AML-193 (cell line): Measurements from ENCODE around the gene UMODL1.

ENCODE experiments used
- DNase-seq, 2 experiments: peaks; one replicate each; lab custom pipeline; 2025; lab: John Stamatoyannopoulos, UW

UMODL1 gene

DNA sequence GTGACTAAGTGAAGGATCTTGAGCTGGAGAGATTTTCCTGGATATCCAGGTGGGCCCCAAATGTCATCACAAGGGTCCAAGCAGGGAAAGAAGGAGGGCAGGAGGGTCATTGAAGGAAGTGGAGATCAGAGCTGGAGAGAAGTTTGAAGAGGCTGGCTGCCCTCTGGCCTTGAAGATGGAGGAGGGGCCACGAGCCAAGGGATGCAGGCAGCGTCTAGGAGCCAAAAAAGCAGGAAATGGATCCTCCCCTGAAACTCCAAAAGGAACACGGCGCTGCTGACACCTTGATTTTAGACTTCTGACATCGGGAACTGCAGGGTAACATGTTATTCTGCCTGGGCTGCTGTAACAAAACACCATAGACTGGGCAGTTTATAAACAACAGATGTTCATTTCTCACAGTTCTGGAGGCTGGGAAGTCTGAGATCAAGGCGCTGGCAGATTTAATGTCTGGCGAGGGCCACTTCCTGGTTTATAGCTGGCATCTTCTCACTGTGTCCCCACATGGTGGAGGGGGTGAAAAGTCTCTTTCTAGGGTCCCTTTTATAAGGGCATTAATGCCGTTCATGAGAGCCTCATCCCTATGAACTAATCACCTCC lies 32.2 kb upstream of the UMODL1 start:
- DNase-seq = no peak

DNA sequence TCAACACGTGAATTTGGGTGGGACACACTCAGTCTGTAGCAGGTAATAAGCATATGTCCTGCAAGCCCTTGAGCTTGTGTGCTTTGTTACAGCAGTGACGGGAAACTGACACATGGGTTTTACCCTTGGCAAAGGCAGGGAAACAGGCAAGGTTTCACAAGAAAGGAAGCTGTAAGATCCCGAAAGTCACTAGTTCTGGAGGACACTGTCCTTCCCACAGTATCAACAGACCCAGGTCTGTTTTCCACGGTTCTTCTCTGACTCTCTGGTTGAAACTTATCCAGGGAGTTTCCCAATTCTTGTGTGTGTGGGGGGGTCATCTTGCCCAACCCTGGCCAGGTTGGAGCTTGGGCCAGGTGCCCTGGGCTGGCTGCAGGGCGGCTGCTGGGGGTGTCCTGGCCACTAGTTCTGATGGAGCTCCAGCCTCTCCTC lies 31.6 kb upstream of the UMODL1 start:
- no peak for DNase-seq

DNA sequence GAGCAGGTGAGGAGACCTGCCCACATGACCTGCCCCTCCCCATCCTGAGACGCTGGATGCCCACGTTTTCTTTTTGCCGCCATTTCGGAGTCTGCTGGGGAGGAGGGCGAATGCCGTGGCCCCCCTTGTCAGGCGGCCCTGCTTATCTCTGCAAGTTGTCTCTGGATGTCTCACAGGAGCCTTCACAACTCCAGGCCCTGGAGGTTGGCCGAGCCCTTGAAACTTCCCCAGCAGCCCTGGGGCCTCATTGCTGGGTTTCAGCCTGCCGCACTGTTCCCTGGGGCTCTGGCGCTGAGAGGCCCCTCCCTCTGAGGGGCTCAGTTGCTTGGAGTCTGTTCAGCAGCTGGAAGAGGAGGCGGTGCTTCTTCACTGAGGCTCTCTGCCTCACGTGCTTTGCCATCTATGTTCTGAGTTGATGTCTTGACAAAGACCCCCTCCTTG lies 31.2 kb upstream of the UMODL1 start:
- no peak for DNase-seq

DNA sequence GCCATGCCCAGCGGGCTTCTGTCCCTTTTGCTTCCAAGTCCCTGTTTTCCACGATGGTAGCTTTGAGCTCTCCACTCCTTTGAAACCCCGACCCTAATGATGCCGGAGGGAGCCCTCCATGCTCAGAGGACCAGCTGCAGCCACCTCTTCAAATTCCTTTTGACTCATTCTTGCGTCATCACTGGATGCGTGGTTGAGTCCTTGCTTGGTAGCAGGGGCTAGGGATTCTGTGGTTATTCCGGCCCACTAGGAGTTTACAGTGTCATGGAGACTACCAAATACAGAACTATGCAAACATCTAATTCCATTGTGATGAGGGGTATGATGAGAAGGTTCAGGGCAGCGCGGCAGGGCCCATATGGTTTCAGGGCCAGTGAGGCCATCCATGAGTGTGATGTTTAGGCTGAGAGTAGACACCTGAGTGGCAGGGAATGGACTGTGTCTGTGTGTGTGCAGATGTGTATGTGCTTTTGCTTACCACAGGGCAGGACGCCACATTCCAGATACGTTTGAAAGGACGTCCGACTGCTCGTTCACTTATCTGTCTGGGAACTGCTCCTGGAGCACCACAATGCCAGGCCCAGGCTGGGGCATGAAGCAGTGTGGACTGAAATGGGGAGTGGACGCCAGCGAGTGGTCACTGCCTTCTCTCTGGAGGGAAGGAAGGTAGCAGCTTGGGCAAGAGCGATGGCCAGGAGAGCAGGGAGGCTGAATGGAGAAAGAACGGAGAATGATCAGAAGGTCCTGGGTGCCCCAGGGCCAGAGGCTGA lies 30.5 kb upstream of the UMODL1 start:
- no peak for DNase-seq

DNA sequence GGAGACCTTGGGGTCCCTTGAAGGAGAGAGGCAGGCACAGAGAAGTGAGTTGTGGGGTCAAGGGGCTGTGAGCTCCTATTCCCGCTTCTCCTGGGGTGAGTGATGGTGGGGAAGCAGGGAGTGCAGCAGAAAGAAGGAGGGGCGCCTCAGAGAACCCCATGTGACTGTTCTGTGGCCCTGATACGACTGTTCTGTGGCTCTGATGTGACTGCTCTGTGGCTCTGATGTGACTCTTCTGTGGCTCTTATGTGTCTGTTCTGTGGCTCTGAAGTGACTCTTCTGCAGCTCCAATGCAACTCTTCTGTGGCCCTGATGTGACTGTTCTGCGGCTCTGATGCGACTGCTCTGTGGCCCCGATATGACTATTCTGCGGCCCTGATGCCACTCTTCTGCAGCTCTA lies 29.9 kb upstream of the UMODL1 start:
- no peak for DNase-seq

DNA sequence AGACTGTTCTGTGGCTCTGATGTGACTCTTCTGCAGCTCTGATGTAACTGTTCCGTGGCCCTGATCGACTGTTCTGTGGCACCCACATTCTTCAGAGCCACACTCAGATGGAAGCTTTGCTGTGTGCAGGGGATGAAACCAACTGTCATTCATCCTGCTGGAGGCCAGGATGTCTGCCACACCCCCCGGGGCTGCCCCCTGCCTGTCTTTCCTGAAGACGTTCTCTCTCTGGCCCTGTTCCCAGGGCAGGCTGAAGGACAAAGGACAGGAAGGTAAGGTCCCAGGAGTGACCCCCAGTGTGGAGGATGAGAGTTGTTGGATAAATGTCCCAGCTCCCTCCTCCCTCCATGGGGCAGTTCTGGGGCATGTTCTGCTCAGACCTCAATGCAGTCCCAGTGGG lies 29.4 kb upstream of the UMODL1 start:
- no peak for DNase-seq

DNA sequence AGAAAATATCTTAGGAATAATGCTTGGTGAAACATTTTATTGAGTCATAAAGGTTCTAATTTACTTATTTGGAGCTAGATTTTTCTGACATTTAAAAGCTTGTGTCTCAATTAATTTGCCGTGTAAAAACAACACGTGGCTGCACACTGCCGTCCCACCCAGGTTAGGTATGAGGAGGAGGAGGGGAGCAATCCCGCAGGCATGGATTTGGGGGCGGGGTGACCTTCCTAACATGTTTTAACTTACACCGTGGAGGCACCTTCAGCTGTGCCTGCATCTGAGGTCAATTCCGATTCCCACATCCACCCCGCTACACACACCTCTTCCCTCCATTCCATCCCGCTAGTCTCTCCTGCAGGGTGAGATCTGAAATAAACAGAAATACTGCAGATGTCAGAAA lies 28.5 kb upstream of the UMODL1 start:
- no peak for DNase-seq

DNA sequence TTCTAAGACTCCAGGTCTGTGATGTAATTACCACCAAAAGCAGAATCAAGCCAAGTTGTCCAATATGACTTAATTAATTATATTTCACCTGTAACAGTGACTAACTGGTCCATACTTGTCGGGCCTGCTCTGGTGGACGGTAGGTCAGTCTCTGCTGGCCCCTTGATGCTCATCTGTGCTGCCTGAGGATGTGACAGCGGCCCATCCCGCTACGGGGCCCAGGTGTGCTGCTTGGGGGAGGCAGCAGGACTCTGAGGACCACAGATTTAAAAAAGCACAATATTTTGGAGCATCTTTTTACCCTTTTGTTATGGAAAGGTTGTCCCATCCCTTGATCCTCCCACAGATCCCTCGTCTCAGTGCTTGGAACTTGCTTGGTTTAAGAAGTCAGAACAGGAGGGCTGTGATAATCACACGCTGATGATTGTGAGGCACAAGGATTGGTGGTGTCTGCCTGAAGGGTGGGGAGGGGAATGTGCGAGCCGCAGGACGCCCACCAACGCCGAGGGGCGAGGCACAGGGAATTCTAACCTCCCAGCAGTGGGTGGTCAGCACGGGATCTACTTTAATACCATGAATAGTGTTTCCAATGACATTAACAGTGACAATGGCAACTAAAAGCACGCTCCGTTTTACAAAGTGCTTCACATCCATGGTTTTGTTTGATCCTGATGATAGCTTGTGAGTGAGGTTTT lies 27.8 kb upstream of the UMODL1 start:
- no peak for DNase-seq

DNA sequence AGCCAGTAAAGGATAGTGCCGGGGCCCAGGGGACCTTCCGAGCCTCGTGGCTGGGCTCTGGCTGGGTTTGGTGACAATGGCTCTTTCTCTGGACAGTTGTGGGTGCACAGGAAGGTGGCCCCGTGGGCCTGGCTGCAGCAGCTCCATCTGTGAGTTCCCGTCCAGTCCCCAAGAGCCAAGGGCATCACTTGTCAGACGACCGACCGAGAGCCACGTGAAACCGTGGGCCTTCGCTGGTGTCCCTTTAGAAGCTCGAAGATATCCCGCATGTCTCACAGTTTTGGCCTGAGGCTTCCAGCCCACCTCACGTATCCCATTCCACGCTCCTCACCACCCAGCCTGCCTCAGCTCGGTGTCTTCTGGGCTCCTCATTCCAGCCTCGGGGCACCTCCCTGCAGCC lies 27.2 kb upstream of the UMODL1 start:
- DNase-seq = no peak

DNA sequence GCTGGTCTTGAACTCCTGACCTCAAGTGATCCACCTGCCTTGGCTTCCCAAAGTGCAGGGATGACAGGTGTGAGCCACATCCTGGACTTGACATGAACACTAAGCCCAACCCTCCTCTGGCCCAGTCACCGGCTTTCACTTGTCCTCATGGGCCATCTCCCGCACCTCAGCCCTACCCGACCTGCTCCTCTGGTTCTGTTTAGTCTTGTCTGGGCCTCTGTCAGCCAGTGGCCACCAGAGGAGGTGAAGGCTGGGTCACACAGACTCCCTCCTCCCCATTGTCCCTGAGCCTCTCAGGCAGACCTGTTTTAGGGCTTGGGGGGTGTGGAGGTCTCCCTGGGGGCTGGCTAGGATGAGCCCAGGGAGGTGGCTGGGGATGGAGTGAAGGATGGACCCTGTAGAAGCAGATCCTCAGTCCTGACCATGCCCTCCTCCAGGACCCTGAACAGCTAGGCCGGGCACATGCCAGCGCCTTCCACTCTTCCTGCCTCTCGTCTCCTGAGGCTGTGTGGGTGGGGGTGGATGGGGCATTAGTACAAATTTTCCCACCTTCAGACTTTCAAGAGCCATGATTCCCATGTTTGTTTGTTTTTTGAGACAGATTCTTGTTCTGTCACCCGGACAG lies 26.1 kb upstream of the UMODL1 start:
- DNase-seq = no peak

DNA sequence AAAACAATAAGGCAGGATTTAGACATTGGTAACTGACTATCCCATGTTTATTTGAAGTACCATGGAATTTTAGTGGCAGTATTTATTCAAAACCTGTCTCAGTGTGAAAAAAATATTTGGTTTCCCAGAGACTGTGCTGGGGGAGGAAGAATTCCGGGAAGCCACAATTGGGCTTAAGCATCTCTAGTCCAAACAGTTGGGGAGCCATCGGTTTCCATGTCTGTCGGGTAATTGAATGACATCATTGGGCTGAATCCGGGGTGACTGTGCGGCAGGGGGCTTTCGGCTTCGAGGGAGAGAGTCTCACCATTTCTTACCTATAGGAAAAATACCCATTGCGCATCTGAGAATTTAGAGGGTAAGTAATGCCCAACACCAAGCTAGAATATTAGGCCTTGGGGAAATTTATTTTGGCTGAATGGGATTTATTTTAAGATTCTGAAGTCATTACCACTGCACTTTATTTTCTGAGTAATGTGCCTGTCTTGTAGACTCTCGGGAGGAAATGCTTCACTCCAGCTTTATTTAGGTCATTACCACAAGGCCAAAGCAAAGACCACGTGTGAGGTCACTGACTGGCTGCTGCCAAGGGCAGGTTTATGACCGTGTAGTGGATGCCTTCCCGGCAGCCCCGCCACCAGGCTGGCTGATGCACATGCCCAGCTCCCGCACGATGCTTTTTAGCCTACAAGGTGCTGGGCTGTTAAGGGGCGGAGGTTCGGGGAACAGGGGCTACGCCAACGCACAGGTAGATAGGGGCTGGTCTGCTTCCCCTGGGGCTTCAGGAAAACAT lies 23.1 kb upstream of the UMODL1 start:
- no peak for DNase-seq

DNA sequence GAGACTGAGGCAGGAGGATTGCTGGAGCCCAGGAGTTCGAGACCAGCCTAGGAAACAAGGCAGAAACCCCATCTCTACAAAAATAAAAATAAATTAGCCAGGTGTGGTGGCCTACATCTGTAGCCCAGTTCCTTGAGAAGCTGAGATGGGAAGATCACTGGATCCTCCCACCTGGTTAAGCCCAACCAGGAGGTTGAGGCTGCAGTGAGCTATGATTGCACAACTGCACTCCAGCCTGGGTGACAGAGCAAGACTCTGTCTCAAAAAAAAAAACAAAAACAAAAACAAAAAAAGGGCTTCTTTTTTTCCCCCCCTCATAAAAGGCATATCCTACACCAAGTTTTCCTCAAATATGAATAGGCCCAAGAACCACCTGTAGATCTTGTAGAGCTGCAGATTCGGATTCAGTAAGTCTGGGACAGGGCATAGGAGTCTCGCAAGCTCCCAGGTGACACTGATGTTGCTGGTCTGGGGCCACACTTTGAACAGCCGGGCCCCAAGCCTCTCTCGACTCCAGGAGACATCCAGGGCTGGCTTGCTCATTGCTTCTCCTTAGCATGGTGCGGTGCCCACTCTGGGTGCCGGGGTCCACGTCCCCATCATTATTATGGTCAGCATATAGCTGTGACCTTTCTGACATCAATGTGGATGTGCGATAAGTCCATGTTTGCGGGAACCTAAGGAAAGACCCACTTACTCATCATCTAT lies 22.1 kb upstream of the UMODL1 start:
- no peak for DNase-seq

DNA sequence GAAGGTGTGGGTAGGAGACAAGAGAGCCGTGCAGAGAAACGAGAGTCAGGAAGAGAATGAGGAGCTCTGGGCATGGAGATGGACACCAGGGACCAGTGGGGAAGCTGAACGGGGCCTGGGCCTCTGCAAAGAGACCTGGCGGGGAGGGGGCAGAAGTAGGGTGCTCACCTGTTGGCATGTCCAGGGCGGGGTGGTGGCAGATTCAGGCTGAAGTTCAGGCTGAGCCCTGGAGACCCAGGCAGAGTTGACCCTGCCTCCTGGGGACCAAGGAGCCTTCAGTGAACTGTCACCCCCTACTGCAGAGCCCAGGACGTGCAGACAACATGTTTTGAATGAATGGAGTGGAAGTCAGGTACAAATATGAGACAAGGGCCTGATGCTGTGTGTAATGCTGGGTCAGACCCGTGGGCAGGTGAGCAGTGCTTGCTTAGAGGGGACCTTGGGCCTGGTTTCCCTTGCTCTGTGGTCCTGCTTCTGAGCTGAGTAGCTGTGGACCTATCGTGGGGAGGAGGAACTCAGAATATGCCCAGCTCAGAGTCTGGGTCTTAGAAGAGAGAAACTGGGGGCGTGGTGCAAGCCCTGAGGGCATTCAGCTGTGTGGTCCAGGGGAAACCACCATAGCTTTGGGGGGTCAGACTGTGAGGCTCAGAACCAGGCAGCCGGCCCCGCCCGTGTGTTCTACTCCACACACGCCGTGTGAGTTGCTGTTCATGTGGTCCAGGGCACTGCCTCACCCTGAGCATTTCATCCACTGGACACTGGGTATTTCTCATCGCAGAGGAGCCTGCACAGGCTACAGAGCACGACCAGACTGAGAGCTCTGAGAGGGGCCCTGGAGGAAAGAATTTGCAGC lies 21.3 kb upstream of the UMODL1 start:
- DNase-seq = no peak

DNA sequence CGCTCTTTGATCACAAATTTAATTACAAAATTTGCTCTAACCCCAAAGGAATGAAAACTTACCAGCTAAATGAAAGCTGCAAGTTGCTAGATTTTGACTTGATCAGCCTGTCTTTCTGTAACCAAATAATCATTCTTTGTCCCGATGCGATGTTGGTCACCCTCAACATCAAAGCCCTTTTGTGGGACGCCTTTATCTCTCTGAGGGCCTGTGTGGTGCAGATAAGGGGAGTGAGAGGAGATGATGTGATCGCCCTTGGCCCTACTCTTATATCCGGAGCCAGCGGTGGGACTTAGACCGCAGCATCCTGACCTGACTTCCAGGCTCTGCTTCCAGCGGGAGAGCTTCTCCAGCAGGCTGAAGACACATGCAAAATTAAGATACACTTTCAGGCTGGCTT lies 19.3 kb upstream of the UMODL1 start:
- no peak for DNase-seq

DNA sequence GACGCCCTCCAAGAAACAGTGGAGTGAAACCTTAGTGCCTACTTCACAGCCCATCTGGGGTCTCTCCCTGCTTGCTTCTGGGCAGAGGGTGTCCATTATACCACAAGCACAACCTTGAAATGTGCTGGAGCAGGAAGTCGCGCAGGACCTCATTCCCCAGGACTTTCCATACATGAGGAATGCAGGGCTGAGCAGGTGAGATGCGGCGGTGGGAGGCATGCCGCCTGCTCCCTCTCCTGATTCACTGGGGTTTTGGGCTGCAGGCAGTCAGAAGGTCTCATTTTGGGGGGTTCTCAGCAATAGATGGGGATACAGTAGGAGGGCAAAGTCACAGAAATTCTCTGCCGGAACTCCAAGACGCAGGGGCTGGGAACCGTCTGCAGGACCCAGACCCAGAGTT lies 15.7 kb upstream of the UMODL1 start:
- no peak for DNase-seq

DNA sequence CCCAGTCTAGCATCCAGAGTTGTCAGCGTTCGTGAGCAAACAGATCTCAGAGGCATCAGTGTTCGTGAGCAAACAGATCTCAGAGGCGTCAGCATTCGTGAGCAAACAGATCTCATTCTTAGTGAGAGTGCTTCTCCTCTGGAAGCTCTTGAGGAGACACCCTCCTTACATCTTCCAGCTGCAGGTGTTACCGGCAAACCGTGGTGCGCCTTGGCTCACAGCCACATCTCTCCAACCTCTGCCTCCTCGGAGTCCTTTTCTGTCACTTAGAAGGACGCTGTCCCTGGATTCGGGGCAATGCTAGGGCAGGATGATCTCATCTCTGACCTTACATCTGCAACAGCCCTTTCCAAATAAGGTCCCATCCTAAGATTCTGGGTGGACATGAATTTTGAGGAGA lies 14.6 kb upstream of the UMODL1 start:
- DNase-seq = no peak

DNA sequence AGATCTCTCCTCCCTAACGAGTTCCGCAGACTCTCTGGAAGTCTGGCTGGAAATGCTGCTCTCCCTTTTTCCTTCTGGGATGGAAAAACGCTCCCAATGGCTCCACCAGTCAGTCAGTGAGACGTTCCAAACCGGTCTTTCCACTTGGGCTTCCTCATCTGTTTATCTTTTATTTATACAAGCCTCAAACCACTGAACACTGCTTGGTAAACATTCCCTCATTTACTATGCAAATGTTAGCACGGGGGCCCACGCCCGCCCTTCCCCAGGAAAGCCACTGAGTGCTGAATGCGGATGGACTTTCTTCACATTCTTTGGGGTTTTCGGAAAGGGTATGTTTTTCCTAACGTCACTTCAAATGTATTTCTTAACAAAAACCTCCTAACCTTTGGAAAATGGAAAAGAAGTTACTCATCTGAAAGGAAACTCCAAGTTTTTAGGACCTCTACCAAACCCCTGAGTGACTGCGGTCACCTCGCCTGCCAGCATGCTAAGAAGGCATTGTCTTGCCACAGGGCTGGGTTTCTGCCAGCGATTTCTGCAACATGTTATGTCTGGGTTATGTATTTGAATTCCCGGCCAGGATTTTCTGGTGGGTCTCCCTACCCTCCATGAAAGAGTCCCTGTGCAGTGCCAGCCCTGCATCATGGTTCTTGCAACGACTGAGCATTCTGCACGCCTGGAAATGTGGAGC lies 14.0 kb upstream of the UMODL1 start:
- DNase-seq = no peak

DNA sequence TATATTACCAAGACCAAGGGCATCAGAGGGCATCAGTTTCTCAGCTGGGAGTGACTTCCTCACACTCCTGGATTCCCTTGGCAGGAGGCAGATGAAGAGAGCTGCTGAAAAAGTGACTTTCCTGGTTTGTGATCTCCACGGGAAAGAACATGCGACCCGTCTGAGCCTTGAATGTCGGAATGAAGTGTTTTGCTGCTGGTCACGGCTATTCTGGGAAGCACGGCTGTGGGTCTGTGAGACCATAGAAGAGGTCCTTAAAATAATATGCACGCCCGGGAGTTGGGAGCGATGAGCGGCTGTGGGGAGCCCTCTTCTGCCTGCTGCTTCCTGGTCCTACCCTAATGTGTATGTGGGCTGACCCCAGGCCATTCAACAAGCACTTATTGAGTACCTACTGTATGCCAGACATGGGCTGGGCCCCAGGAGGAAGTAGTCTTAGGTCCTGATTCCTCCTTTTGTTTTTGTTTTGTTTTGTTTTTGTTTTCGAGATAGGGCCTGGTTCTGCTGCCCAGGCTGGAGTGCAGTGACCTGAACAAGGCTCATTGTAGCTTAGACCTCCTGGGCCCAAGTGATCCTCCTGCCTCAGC lies 13.2 kb upstream of the UMODL1 start:
- DNase-seq = no peak

DNA sequence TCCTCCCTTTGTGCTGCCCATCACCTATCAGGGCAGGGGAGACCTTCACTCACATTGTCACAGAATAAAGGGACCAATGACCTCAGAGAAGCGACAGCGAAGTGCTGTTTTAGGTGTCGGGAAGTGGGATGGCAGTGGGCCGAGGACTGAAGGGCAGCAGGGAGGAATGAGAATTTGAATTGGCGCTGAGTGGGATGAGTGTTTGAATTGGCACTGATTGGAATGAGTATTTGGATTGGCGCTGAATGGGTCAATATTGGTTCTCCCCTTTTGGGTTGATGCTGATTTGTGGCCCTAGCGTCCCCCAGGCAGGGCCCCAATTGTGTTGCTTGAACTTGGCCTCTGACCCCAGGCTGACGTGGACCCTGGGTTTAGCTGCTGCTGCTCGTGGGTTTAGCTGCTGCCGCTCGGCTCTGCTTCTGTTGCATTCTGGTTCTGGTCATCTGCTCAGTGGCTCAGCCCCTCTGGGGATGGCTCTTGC lies 12.4 kb upstream of the UMODL1 start:
- DNase-seq = no peak
